NCI-H2107 treated with DMSO at 0.1 percent for 48 hours (cell line): ENCODE data around the gene FAAP100.
A peak's percentile ranks its signal among the peaks of the same experiment; 100 is the strongest.

Experiments
- DNase-seq: peaks from one replicate; lab custom pipeline; 2025; ENCODE audit not compliant: unreplicated experiment; lab: John Stamatoyannopoulos, UW

Gene FAAP100

DNA sequence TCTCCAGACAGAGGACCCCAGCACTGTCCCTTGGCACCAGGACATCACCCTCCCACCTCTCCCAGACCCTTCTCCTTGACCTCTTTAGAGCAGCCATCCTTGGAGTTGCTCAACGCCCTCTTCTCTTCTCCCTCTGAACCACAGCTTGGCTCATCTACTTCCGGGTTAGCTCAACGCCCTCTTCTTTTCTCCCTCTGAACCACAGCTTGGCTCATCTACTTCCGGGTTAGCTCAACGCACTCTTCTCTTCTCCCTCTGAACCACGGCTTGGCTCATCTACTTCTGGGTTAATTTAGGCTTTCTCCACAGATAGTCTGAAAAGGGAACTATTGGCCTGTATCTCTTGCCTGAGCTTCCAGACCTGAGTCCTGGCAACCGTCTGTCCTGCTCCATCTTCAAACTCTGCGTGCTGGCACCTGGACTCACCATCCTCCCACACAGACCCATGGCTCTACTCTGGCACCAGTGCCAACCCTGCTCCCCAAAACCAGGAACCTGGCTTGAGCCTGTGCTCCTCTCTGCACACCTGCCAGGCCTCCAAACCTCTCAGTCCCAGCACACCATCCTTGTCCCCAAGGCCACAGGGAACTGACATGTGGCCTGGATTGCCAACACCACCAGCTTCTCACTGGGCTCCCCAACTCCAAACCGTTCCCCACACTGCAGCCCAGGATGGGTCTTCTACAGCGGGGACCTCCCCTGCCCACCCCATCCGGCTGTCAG is 25.3 kb upstream of the FAAP100 start:
- no peak for DNase-seq

DNA sequence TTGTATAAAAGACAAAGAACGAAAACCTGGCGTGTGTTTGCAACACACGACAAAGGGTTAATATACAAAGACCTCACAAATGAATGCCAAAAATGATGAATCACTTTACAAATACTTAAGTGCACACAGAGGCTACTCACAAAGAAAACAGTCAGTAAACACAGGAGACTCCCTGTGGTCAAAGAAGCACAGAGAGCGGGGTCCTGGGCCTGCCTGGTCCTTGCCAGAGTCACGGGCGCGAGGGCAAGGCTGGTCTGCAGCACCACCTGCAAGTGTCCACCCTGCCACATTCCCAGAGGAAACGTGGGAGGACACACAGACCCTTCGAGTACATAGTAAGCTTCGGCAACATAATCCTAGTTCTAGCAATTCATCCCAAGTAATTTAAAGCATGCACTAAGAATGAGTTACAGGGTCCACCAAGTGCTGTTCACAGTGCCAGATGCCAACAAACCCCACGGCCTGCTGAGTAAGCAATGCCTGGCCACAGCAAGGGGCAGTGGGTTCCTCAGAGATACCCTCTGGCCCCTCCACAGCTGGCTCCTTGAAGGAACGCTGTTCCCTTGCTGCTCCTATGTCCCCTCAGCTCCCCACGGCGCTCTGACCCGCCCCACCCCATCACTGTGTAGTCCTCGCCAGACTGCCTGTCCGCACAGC is 24.6 kb upstream of the FAAP100 start:
- no peak for DNase-seq

DNA sequence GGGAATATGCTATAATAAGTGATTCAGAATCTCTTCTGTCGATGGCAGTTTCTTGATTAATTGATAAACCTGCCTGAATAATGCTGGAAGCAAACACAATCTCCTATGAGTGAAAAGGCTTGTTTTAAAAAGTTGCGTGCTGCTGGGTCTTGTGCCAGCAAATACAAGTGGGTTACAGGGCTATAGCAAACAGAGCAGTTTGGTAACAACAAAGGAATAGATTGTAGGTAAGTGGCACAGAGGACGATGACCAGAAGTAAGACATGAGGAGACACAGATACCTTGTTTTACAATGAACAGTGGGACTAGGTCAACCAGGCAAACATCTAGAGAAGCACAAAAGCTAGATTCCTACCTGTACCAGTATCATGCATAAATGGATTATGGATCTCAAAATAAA is 23.7 kb upstream of the FAAP100 start:
- DNase-seq: no peak

DNA sequence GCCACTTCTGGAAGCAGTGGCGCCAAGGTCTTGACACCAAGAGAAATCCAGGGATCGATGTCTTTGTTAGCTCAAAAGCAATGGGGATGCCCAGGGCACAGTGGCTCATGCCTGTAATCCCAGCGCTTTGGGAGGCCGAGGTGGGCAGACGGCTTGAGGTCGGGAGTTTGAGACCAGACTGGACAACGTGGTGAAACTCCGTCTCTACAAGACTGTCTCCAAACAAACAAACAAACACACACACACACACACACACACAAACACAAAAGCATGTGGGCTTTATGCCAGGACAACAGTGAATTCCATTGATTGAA is 22.4 kb upstream of the FAAP100 start:
- DNase-seq: no peak

DNA sequence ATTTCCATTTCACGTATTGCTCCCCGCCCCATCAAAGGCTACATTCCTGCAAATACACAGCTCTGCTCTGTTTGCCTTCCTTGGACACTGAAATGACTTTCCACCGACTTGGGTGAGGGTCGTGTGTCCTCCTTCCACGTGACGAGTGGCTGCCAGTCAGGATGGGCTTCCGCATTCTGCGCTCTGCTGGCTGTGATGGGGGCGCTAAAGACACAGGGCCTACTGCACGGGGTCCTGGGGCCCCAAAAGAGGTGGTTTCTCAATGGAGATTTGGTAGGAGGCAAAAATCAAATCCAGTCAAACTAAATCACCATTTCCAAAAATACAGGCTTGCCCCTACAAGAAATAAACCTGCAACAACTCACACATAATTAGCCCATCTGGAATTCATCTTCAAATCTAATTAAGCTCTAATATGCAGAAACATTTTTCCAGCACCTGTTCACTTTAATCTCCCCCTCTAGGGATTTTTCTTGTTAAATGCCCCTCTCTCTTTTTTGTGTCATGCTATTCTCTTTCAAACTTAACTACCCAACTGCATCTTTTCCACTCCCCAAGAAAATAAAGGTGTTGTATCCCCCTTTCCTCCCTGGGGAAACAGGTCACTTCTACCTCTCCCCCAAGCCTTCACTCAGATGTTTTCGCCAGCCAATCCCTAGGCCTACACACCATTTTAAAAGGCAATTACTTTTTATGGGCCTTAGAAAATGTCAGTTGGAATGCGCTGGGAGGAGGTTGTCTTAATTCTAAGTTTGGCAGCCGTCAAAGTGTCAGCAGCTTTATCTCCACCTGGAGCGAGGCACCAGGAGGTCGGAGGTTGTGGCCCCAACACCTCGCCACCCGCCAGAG is 21.9 kb upstream of the FAAP100 start:
- no peak for DNase-seq

DNA sequence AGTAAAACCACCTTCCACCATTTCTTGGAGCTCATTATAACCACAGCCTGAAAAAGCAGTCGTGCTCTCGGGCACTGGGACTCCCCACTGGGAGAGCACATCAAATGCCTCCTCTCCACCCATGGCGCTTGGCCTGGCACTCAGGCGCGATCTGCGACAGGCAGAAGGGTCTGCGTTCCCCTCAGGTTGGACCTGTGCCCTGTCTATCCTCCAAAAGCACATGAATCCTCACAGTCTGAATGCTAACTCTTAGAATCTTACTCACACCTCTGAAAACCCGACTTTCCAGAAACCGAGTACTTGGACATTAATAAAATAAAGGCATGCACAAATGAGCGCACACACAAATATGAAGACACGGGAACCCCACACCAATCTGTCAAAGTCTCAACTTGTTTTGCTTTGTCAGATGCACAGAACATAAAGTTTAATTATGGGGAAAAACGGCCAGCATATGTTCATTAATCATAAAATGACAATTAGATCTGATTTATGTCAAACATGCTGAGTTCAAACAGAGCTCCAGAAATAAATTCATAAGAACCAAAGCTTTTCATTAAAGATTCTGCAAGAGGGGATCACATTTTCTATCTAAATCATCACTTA is 20.5 kb upstream of the FAAP100 start:
- no peak for DNase-seq

DNA sequence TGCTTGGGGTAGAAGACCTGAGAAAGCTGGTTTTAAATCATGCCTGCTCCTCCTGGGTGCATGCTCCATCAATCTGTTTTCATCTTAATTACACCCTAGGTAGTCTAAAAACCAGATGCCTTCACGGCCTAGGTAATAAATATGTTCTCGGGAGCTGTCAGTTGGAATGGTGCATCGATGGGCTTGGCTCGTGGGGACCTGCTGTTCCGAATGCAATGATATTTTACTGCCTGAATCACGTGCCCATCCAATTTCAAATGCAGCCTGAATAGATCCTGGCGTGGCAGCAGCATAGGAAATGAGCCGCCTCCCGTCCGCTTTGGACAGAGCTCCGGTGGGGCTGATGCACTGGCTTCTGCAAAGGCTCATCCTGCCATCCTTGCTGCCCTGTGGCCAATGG is 18.8 kb upstream of the FAAP100 start:
- DNase-seq: no peak

DNA sequence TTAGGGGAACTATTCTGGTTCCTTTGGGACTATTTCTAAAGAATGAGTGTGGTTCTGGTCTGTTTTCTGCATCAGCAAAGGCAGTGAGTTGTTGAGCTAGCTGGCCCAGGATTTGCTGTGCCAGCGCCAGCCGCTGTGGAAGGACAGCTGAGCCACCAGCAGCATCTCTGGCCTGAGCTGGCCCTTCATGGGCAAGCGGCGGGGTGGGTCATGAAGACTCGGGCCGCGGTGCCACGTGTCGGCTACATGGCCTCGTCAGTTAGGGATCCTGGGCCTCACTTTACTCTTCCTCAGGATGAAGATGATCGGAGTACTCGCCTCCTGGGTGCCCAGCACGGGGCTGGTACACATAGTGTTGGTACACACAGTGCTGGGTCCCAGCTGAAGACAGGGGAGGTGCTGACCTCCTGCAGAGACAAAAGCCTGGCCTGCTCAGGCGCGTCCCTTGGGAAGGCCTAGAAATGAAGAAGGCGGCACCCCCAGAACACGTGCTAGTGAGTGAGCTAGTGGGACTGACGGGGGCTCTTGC is 17.9 kb upstream of the FAAP100 start:
- DNase-seq: no peak

DNA sequence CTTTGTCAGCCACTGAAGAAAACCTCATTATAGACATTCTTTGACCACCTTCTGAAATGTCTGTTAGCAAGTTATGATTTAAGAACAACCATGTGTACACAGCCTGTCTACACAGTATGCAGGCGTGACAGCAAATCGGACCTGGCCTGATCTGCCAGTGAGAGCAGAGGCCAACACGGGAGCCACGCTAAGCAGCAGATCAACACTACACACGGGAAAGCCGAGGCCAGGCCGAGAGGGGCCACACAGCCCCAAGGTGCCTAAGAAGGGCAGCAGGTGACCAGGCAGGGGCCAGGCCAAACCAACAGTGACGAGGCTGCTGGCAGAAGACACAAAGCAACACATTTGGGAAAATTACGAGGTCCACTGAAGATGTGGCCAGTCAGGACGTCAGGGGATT is 16.3 kb upstream of the FAAP100 start:
- no peak for DNase-seq

DNA sequence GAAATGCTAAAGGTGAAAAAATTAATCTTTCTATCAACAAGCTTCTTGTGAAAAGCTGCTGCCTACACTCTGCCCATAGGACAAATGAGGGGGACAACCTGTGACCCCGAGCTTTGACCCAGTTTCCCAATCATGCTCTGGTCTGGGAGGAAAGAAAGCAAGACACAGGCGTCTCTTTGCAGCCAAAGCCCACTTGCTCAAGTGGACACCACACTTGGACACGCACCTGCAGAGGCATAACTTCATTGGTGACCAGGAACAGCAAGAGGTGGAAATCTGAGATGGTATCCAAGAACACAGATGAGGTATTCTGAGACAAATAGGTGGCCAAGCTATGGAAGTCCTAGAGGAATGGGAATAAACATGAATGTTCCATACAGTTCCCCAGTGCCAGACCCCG is 15.0 kb upstream of the FAAP100 start:
- DNase-seq: no peak

DNA sequence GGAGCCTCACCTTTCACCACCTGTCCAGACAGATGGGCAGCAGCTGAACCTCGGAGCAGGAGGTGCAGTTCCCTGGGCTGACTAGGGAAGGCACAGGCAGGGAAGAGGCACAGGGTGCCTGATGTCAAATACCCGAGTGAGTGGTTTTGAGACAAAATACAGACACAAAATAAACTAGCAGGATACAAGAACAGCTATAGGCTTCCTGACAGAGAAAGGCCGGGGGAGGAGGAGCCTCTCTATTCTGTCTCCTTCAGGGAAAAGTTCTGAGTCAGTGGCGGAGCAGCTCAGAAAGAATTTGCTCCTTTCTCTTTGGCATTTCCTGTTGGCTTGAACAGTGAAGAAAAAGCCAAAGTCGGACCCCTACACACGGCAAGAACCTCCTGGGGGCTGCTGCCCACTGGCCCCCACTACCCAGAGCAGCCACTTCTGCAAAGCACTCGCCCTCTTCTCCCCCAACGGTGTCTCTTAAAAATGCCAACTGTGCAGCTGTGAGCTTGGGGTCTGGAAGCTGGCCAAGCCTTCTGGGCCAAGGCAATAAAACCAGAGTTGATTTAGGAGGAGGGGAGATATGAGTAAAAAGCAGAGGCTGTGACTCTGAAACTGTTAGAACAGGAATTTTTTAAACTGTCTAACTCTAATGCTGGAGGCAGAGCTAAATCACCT is 14.4 kb upstream of the FAAP100 start:
- peak; percentile 86 for DNase-seq

DNA sequence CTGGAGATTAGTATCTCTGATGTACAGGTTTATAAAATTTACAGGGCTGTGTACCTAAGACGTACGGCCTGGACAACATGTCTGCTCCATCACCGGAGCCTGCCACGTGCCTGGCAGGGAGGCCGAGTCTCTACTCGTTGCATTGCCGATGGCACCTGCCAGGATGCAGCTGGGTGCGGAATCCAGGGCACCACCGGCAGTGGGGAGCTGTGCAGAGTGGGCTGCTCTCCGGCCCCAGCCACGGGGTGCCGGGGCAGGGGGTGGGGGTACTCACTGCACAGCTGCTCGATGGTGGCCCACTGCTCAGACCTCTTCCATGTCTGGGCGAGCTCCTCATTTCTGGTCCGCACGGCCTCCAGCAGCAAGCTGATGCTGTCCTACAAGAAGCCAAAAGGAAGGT is 13.1 kb upstream of the FAAP100 start:
- no peak for DNase-seq

DNA sequence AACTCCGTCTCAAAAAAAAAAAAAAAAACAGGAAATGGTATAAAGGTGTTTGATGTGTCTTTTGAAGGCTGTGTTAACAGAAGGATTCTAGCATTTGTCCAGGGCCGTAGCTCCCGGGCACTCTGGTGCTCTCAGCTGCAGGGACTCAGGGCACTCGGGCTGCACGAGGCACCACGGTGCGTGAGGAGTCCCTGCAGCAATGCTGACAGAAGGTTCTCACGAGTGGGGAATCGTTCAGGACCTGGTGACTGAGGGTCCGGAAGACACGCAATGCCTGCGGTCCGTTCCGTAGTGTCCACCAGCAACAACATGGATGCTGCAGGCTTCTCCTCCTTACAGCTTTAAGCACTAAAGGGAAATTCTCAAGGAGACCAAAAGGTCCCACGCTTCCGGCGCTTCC is 12.6 kb upstream of the FAAP100 start:
- DNase-seq: no peak

DNA sequence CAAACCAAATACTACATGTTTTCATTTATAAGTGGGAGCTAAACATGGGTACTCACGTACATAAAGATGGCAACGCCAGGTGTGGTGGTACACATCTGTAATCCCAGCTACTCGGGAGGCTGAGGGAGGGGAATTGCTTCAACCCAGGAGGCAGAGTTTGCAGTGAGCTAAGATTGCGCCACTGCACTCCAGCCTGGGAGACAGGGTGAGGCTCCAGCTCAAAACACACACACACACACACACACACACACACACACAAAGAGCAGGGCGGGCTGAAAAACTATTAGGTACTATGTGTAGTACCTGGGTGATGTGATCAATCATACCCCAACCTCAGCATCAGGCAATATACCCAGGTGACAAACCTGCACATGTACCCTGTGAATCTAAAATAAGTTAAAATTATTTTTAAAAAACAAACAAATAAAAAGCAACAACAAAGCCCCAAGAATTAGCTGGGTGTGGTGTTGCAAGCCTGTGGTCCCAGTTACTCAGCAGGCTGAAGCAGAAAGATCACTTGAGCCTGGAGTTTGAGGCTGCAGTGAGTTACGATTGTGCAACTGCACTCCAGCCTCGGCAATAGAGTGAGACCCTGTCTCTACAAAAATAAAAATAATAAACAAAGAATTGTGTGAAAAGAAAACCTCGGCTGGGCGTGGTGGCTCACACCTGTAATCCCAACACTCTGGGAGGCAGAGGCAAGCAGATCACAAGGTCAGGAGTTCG is 11.9 kb upstream of the FAAP100 start:
- no peak for DNase-seq

DNA sequence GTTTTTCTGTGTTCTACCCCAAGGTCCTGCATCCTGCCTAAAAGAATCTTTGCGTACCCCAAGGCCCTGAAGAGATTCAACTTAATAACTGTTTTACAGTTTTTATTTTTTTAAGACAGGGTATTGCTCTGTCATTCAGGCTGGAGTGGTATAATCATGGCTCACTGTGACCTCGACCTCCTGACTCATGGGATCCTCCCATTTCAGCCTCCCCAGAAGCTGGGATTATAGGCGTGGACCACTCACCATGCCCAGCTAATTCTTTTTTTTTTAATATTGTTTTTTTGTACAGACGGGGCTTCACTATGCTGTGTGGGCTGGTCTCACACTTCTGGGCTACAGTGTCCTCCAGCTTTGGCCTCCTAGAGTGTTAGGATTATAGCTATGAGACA is 9.3 kb upstream of the FAAP100 start:
- no peak for DNase-seq

DNA sequence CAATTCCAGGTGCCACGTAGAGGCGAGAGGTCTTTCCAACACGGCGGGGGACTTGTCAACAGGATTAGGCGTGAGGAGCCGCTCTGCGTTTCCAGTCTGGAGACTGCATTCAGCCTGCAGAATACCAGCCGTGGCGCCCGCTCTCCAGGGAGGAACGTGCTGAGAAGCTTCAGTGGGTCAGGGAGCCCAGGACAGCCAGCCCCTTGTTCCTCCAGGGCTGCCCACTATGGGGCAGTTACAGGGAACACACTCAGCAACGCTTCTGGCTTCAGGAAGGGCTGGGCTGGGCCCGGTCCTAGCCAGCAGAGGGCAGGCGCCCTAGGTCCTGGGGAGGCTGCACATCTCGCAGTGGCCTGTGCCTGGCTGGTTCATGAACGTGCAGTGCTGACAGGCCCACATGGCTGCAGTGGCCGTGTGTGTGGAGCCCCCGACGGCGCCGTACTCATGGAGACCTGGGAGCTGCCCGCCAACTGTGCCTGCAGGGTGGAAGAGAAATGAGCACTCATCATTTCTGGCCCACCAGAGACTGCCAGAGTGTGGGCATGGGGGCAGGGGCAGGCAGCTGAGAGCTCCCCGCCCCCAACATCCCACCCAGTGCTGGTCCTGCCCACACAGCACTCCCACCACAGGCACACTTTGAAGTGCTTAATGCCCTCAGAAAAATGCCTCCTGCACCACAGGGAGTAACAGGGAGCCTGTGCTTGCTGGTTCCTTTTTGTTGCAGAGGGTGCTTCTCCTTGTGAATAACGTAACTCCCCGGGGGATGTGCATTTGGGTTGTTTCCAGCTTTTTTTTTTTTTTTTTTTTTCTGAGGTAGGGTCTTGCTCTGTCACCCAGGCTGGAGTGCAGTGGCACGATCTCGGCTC is 7.0 kb upstream of the FAAP100 start:
- DNase-seq: peak; percentile 38

DNA sequence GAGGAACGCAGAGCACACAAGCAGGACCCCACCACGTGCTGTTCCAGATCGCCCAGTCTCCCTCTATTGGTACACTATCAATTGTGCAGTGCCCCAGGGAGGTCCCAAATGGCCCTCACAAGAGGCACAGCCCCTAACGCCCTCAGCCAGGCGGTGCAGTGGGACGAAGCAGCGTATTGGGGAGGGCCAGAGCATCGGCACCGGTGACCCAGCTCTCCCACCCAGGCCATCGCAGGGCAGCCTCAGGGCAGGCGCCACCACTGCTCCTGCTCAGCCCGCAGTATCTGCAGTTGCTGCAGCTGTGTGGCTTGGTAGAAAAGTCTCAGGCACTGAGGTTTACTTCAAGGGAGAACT is 5.9 kb upstream of the FAAP100 start:
- DNase-seq: no peak

DNA sequence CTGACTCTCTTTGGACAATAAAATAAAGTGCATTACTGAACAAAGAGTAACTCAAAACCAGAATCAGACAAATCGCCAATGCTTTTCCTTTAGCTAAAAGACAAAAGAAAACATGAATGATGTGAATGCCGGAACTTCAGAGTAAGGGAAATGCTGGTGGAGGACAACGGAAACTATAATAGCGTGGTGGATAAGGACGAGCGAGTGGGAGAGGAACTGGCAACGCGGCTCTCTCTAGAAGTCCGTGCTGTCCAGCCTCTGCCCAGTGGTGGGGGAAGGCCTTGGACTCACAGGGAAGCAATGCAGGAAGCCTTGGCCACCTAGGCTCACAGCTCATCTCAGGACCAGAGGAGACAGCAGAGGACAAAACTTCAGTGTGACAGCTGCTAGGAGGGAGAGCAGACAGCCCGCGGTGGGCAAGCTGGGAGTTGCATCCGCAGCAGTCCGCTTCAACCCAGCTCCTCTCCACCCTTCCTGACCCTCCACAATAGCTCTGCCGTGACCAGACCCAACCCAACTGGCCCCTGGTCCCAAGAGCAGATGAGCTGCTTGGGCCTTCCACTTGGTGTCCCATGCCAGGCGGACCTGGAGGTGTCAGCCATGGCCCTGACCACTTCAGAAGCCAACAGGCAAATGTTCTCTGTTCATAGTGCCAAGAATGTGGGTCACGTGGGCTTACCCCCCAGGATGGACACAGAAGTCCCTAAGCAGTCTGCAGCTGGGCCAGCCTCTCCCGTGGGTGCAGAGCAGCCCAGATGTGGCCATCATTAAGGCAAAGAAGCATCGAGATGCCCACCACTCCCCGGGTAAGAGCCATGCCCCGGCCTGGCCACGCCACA is 5.3 kb upstream of the FAAP100 start:
- DNase-seq: no peak

DNA sequence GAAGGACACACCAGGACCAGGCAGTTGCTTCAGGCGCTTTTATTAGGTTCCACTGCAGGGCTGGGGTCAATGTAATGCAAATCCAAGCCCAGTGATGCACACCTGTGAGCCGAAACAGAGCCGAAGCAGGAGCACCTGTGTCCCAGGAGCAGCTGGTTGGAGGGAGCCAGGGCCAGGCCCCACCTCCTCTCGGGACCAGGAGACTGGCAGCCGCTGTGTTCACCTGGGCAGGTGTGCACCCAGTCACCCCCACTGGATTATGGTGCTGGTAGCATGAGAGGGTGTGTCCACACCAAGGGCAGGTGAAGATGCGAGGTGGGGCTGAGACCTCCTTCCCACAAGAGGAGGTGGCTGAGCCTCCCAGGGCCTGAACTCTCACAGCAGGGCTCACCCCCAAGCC is 4.7 kb upstream of the FAAP100 start:
- DNase-seq: peak; percentile 24
